HG03108 (cell line): ENCODE results near the gene USP12.
"Not testable (repeated sequence)": the region's sequence is repeated elsewhere in the genome, so short reads cannot be mapped to it uniquely, and the experiment has no call there.

ENCODE experiments used
- ATAC-seq: cut with Tn5 transposase; IDR thresholded peaks from one replicate; pipeline ENCODE4 v1.9.1; 2021; ENCODE audit warnings: moderate library complexity; ENCODE audit not compliant: unreplicated experiment

The USP12 gene

GRCh38 chr13:27151798-27152599 lies 19.6 kb downstream of the USP12 start:
- ATAC-seq, result no peak

GRCh38 chr13:27149702-27150101 lies 21.9 kb downstream of the USP12 start:
- ATAC-seq, result no peak

GRCh38 chr13:27148900-27149299 lies 22.7 kb downstream of the USP12 start:
- ATAC-seq, result no peak

- peak; percentile 50 for ATAC-seq
Observed at GRCh38 chr13:27147530-27148170, 24.0 kb downstream of the USP12 start.

- no peak for ATAC-seq
Observed at GRCh38 chr13:27141746-27142145, 29.9 kb downstream of the USP12 start.

GRCh38 chr13:27141159-27141558 lies 30.5 kb downstream of the USP12 start:
- ATAC-seq, result not testable (repeated sequence)

GRCh38 chr13:27140060-27140459 lies 31.6 kb downstream of the USP12 start:
- ATAC-seq, result no peak

- no peak for ATAC-seq
Observed at GRCh38 chr13:27139565-27139964, 32.0 kb downstream of the USP12 start.

GRCh38 chr13:27138457-27139093 lies 33.0 kb downstream of the USP12 start:
- ATAC-seq, result no peak

- ATAC-seq, result no peak
Observed at GRCh38 chr13:27137759-27138158, 33.9 kb downstream of the USP12 start.

GRCh38 chr13:27135023-27135422 lies 36.6 kb downstream of the USP12 start:
- no peak for ATAC-seq

GRCh38 chr13:27133889-27134288 lies 37.7 kb downstream of the USP12 start:
- no peak for ATAC-seq

- peak; percentile 35 for ATAC-seq
Observed at GRCh38 chr13:27132538-27132937, 39.1 kb downstream of the USP12 start.

GRCh38 chr13:27131906-27132305 lies 39.7 kb downstream of the USP12 start:
- ATAC-seq, result no peak

- peak; percentile 78 for ATAC-seq
Observed at GRCh38 chr13:27130979-27131623, 40.5 kb downstream of the USP12 start.

- ATAC-seq, result no peak
Observed at GRCh38 chr13:27130223-27130978, 41.2 kb downstream of the USP12 start.

- no peak for ATAC-seq
Observed at GRCh38 chr13:27128825-27129627, 42.6 kb downstream of the USP12 start.

GRCh38 chr13:27126859-27127258 lies 44.8 kb downstream of the USP12 start:
- ATAC-seq, result no peak

GRCh38 chr13:27125357-27126282 lies 46.0 kb downstream of the USP12 start:
- no peak for ATAC-seq
